GM23248 (cell line): ENCODE data around the gene GNAQ. TPM values are rescaled to one million over a fixed set of nuclear protein-coding genes. Genes with fewer than 3 reads are reported as not detected.
"Not testable (repeated sequence)": the region's sequence is repeated elsewhere in the genome, so short reads cannot be mapped to it uniquely, and the experiment has no call there.

Experiments
- DNase-seq: peaks from one replicate; pipeline ENCODE4 v3.0.0-alpha.2; 2015
- H2AFZ ChIP-seq: fragments of 200-600 bp; sonication (generic); 2 replicates; pipeline ENCODE4 v1.6.1; 2016; ENCODE audit warnings: antibody characterized with exemption
- H3F3A ChIP-seq: fragments of 200-600 bp; sonication (generic); 2 replicates; pipeline ENCODE4 v1.6.1; 2016; ENCODE audit warnings: mild to moderate bottlenecking, antibody characterized with exemption, mixed run types; ENCODE audit not compliant: insufficient read depth
- H3K27ac ChIP-seq: fragments of 200-600 bp; sonication (generic); 2 replicates; pipeline ENCODE4 v1.5.1; 2016; ENCODE audit warnings: mild to moderate bottlenecking
- H3K27me3 ChIP-seq: fragments of 200-600 bp; sonication (generic); replicated peaks from 2 replicates; pipeline ENCODE4 v1.6.1; 2016; ENCODE audit warnings: mild to moderate bottlenecking; ENCODE audit not compliant: insufficient read depth
- H3K36me3 ChIP-seq: fragments of 200-600 bp; sonication (generic); 2 replicates; pipeline ENCODE4 v1.6.1; 2016; ENCODE audit warnings: low read depth, mild to moderate bottlenecking
- H3K4me1 ChIP-seq: fragments of 200-600 bp; sonication (generic); 2 replicates; pipeline ENCODE4 v1.6.1; 2016; ENCODE audit warnings: mild to moderate bottlenecking; ENCODE audit not compliant: insufficient read depth
- H3K4me2 ChIP-seq: fragments of 200-600 bp; sonication (generic); one replicate; pipeline ENCODE4 v1.6.1; 2016; ENCODE audit warnings: mild to moderate bottlenecking; ENCODE audit not compliant: unreplicated experiment
- H3K4me3 ChIP-seq: fragments of 200-600 bp; sonication (generic); 2 replicates; pipeline ENCODE4 v1.5.1; 2016; ENCODE audit warnings: mild to moderate bottlenecking
- H3K79me2 ChIP-seq: fragments of 200-600 bp; sonication (generic); 2 replicates; pipeline ENCODE4 v1.6.1; 2016; ENCODE audit warnings: mild to moderate bottlenecking; ENCODE audit not compliant: insufficient read depth
- H3K9ac ChIP-seq: fragments of 200-600 bp; sonication (generic); 2 replicates; pipeline ENCODE4 v1.6.1; 2016; ENCODE audit warnings: mild to moderate bottlenecking
- H3K9me2 ChIP-seq: fragments of 200-600 bp; sonication (generic); 2 replicates; pipeline ENCODE4 v1.6.1; 2016; ENCODE audit warnings: mixed run types, mild to moderate bottlenecking, moderate library complexity; ENCODE audit not compliant: insufficient read depth
- H3K9me3 ChIP-seq: fragments of 200-600 bp; sonication (generic); one replicate; pipeline ENCODE4 v1.6.1; 2017; ENCODE audit warnings: low read depth
- H4K20me1 ChIP-seq: fragments of 200-600 bp; sonication (generic); 2 replicates; pipeline ENCODE4 v1.6.0; 2016; ENCODE audit not compliant: insufficient read depth
- EZH2 ChIP-seq: fragments of 200-600 bp; sonication (generic); IDR thresholded peaks from 2 replicates; pipeline ENCODE4 v1.6.1; 2018; ENCODE audit warnings: antibody characterized with exemption, mild to moderate bottlenecking; ENCODE audit not compliant: insufficient read depth, poor library complexity, severe bottlenecking
- EZH2phosphoT487 ChIP-seq: fragments of 200-600 bp; sonication (generic); IDR thresholded peaks from 2 replicates; pipeline ENCODE4 v1.6.1; 2018; ENCODE audit warnings: antibody characterized with exemption, moderate library complexity, mild to moderate bottlenecking, low read depth; ENCODE audit not compliant: insufficient read depth
- WGBS, 2 experiments: methylation state at CpG; one replicate each; pipeline ENCODE4 v1.1.6; 2015 to 2017; ENCODE audit warnings: low lambda C conversion rate in 2 of 2, low coverage in 1 of 2; ENCODE audit errors: missing lambda C conversion rate in 2 of 2; 5-methylcytosine and 5-hydroxymethylcytosine counted together
- in situ Hi-C: fragments of 300-500 bp; cut with MboI; formaldehyde crosslinking; loops from 2 replicates; pipeline ENCODE4 v1.15.0; 2020
- polyA plus RNA-seq: library from polyadenylated mRNA; unstranded; fragments of >200 nt; fragmentation: Nextera tagmentation; extraction: Ambion mirVana; gene quantifications from 2 replicates; pipeline ENCODE4 v1.2.1, GENCODE V29; 2016
- total RNA-seq: library from RNA; depleted of rRNA; stranded (reverse); fragments of >200 nt; shearing (Covaris generic); gene quantifications from 2 replicates; pipeline ENCODE4 v1.2.3, GENCODE V29; 2014

Gene GNAQ
- total and polyA plus RNA-seq, 2 experiments from 2014 or later = 11.5 to 32.7 TPM

GRCh38 chr9:77710316-77710715 is 321.3 kb downstream of the GNAQ start:
- no peak for DNase-seq
- Histone ChIP-seq H3K27ac (no peak overlapping the region), H3K4me3 (no peak overlapping the region), H2AFZ (no peak overlapping the region), H3K79me2 (no peaks in the 10 kb centered on the region), H3K4me2 (no peak overlapping the region), H3K36me3 (no peaks in the 10 kb centered on the region), H3K27me3 (no peaks in the 10 kb centered on the region), H4K20me1 (no peaks in the 10 kb centered on the region), H3K9ac (no peak overlapping the region), H3K4me1 (peaks cover 59% of the 10 kb centered on the region), H3K9me3 (no peaks in the 10 kb centered on the region), H3K9me2 (no peaks in the 10 kb centered on the region), H3F3A (peaks cover 68% of the 10 kb centered on the region)
- in situ Hi-C loops = no loop called here
- TF ChIP-seq EZH2 = no peak
- no peak for TF ChIP-seq EZH2phosphoT487
- 85 to 93% methylated on average over 2 of the region's 2 CpGs for WGBS, 2 experiments

GRCh38 chr9:77708064-77708815 is 323.4 kb downstream of the GNAQ start:
- in situ Hi-C loops = no loop called here
- 16 to 31% methylated on average over 1 of the region's 1 CpG for WGBS, 2 experiments
- DNase-seq = peak; percentile 63
- Histone ChIP-seq H3K4me1 (peaks cover 41% of the 10 kb centered on the region), H2AFZ (no peak overlapping the region), H3K36me3 (no peaks in the 10 kb centered on the region), H3F3A (peaks cover 50% of the 10 kb centered on the region), H3K9ac (no peak overlapping the region), H3K27ac (peak overlapping the region; percentile 57), H3K9me2 (no peaks in the 10 kb centered on the region), H4K20me1 (no peaks in the 10 kb centered on the region), H3K4me3 (no peak overlapping the region), H3K27me3 (no peaks in the 10 kb centered on the region), H3K4me2 (peak overlapping the region; percentile 7), H3K9me3 (no peaks in the 10 kb centered on the region), H3K79me2 (no peaks in the 10 kb centered on the region)
- TF ChIP-seq EZH2 (no peak), EZH2phosphoT487 (no peak)

DNA sequence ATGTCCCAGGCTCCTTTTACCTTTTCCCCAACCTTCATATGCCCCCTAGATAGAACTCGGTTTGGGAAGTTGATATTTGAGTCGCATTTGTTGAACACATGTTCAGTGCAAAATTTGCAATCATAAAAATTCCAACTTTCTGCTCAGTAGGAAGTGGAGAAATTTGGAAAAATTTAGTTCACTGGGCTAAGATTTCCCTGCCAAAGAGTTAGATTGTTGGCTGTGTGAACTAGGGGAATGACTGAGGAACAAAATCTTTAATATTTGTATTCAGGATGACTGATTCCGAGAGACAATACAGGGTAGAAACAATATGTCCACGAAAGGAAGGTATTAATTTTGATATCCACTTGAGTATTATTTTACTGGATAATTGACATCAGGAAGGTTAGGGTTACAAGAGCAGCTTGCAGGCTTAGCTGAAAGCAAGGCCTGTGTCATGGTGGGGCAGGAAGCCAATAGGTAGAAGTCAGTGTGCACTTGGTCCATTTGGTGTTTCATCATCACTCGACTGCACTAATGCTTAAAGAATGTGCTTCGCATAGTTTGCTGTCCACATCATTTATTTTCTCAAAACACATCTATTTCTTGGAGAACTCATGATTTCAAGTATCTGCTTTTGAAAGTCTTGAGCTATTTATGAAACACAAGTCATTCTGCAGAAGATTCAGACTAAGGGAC is 324.1 kb downstream of the GNAQ start:
- no peaks in the 10 kb centered on the region for H4K20me1 ChIP-seq
- no peak for TF ChIP-seq EZH2phosphoT487
- no peaks in the 10 kb centered on the region for H3K79me2 ChIP-seq
- 2 to 3% methylated on average over 6 of the region's 6 CpGs for WGBS, 2 experiments
- DNase-seq = peak; percentile 97
- H3K9me3 ChIP-seq = no peaks in the 10 kb centered on the region
- H3K4me3 ChIP-seq = no peak overlapping the region
- no peaks in the 10 kb centered on the region for H3K36me3 ChIP-seq
- peaks cover 42% of the 10 kb centered on the region for H3F3A ChIP-seq
- peak overlapping the region; percentile 7 for H3K4me2 ChIP-seq
- H3K27me3 ChIP-seq = no peaks in the 10 kb centered on the region
- H3K4me1 ChIP-seq = peaks cover 33% of the 10 kb centered on the region
- H2AFZ ChIP-seq = no peak overlapping the region
- no peak overlapping the region for H3K9ac ChIP-seq
- in situ Hi-C loops = no loop called here
- peak overlapping the region; percentile 57 for H3K27ac ChIP-seq
- H3K9me2 ChIP-seq = no peaks in the 10 kb centered on the region

DNA sequence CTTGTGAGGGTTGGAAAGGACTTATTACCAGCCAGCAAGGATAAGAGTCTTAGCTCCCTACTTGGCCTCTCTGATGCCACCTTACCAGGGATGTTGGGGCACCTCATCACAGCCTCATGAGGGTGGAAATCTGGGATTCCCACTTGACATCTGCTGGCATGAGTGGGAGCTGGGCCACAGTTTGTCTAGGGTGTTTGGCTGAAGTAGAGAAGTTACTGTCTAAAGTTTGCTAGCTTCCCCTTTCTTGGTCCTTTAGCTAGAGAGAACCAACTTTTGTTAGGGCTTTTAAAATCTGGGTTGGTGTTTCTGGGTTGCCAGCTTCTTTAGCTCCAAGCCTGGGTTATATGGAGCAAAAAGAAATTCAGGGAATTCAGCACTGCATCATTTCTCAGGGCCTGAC is 326.0 kb downstream of the GNAQ start:
- Histone ChIP-seq H3K9me2 (no peaks in the 10 kb centered on the region), H4K20me1 (no peaks in the 10 kb centered on the region), H3K4me3 (no peak overlapping the region), H3K9ac (no peak overlapping the region), H3K9me3 (no peaks in the 10 kb centered on the region), H3K4me2 (no peak overlapping the region), H3F3A (peaks cover 37% of the 10 kb centered on the region), H3K27me3 (no peaks in the 10 kb centered on the region), H3K36me3 (no peaks in the 10 kb centered on the region), H3K4me1 (peaks cover 22% of the 10 kb centered on the region), H2AFZ (no peak overlapping the region), H3K79me2 (no peaks in the 10 kb centered on the region), H3K27ac (no peak overlapping the region)
- DNase-seq = no peak
- in situ Hi-C loops = no loop called here
- no peak for TF ChIP-seq EZH2phosphoT487
- no peak for TF ChIP-seq EZH2

DNA sequence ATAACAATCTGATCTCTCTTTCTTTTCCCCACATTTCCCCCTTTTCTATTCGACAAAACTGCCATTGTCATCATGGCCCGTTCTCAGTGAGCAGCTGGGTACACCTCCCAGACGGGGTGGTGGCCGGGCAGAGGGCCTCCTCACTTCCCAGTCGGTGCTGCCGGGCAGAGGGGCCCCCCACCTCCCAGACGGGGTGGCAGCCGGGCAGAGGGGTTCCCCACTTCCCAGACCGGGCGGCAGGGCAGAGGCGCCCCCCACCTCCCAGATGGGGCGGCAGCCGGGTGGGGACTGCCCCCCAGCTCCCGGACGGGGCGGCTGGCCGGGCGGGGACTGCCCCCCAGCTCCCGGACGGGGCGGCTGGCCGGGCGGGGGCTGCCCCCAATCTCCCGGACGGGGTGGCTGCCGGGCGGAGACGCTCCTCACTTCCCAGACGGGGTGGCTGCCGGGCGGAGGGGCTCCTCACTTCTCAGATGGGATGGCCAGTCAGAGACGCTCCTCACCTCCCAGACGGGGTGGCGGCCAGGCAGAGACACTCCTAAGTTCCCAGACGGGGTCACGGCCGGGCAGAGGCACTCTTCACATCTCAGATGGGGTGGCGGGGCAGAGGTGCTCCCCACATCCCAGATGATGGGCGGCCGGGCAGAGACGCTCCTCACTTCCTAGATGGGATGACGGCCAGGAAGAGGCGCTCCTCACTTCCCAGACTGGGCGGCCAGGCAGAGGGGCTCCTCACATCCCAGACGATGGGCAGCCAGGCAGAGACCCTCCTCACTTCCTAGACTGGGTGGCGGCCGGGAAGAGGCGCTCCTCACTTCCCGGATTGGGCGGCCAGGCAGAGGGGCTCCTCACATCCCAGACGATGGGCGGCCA is 328.9 kb downstream of the GNAQ start:
- WGBS, 2 experiments = 94 to 97% methylated on average over 24 to 46 of the region's 52 CpGs

More for the DNA sequence above, 328.9 kb downstream of the GNAQ start:
- H3K9me3 ChIP-seq, H3K4me2 ChIP-seq, H4K20me1 ChIP-seq, H3K4me1 ChIP-seq, DNase-seq, H2AFZ ChIP-seq, H3K9ac ChIP-seq, H3K36me3 ChIP-seq, H3K27me3 ChIP-seq, H3K27ac ChIP-seq, H3K4me3 ChIP-seq, H3K9me2 ChIP-seq, in situ Hi-C loops, H3K79me2 ChIP-seq: not testable (repeated sequence)
- H3F3A ChIP-seq = peaks cover 12% of the 10 kb centered on the region
